Hematopoietic multipotent progenitor cell (in vitro differentiated cells): ENCODE results near the gene MS4A6E. TPM values are rescaled to one million over a fixed set of nuclear protein-coding genes. Genes with fewer than 3 reads are reported as not detected.
"Not testable (repeated sequence)": the region's sequence is repeated elsewhere in the genome, so short reads cannot be mapped to it uniquely, and the experiment has no call there.

Source experiments
- DNase-seq, 3 donors: peaks; one replicate each; pipeline ENCODE4 v3.0.0-alpha.2; 2011 to 2015; ENCODE audit warnings: low read depth in 2 of 3, low spot score in 2 of 3
- total RNA-seq: library from RNA; depleted of rRNA; stranded (reverse); fragments of >200 nt; gene quantifications from one replicate; pipeline ENCODE4 v1.2.3, GENCODE V29; 2012

MS4A6E gene
- total RNA-seq, result not detected

GRCh38 chr11:60326955-60327354 lies at the start of gene MS4A6E:
TSS of gene MS4A6E (plus strand) at chr11:60327255. CDS start at chr11:60334896, 7,641 bp downstream.
- no peak for DNase-seq

DNA sequence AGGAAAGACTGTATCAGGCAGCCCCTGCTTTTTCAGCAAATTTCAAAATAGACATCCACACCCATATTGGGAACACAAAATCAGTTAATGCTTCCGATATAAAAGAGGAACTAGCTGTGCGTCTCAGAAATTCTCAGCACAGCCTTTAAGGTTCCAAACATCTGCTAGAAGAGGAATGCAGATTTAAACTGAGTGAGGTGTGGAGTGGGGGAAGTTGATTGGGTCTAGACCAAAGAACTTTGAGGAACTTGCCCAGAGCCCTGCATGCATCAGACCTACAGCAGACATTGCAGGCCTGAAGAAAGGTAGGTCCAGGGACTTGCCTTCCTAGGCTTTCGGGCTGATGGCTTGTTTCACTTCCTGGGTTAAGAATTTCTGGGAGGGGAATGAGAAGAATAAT lies 46.6 kb upstream of the MS4A6E start, which contains the start of gene MS4A4A:
TSS of gene MS4A4A (plus strand) at position 255 of the 400 bp plus-strand sequence. CDS start at position 265, 10 bp downstream.
- peak in 2 of 3 donors; percentile 77 to 96 for DNase-seq

GRCh38 chr11:60281485-60281884 lies 45.6 kb upstream of the MS4A6E start:
- peak in 1 of 3 donors; percentile 2 for DNase-seq

DNA sequence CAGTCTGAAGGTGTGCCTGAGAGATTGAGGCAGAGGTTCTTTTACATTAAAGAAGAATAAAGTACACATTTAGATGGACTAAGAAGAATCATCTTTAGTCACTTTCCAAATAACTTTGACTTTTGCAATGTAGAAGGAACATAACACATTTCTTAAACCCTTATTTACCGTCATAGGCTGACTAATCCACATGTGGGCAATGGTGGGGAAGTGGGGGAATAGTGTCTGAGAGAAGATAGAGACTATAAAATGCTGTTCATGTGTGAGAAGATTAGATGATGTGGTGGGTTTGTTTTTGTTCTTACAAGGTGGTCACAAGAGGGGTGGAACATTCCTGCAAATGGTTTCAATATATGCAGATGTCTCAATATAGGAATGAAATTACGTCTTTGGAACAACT lies 44.8 kb upstream of the MS4A6E start:
- DNase-seq, result peak in 1 of 3 donors; percentile 16

GRCh38 chr11:60285411-60286126 lies 41.5 kb upstream of the MS4A6E start:
- DNase-seq, result not testable (repeated sequence)

GRCh38 chr11:60288531-60288930 lies 38.5 kb upstream of the MS4A6E start:
- no peak for DNase-seq

GRCh38 chr11:60292145-60292544 lies 34.9 kb upstream of the MS4A6E start:
- no peak for DNase-seq

GRCh38 chr11:60301178-60301577 lies 25.9 kb upstream of the MS4A6E start:
- no peak for DNase-seq

GRCh38 chr11:60301884-60302283 lies 25.2 kb upstream of the MS4A6E start:
- not testable (repeated sequence) for DNase-seq

GRCh38 chr11:60303661-60304060 lies 23.4 kb upstream of the MS4A6E start:
- DNase-seq, result no peak

GRCh38 chr11:60305906-60306619 lies 21.0 kb upstream of the MS4A6E start:
- DNase-seq, result no peak

DNA sequence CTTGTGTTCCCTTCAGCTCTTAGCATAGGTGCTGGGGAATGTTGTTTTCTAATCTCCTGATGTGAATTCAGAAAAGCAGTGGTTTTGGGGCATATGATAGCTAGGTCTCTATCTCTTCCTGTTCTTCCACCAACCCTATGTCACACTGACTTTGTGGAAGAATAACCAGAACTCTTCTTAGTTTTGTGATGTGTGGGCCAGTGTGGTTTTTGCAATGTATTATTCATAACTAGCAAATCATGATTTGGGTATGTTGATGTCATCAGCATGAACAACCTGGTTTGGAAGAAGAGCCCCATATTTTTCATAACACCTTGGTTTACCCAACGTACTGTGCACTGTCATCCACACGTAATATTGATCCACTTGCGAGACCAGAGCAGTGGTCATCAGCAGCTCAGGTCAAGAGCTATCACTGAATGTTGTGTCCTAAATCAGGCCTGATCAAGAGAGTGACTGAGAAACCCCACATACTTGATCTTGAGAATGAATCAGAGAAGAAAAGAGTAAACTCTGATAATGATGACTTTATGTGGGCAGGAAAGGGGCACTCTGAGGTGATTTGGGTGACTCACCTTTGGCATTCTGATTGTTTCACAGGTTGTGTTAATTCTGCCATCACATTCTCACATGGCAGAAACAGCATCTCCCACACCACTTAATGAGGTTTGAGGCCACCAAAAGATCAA lies 19.4 kb upstream of the MS4A6E start:
- no peak for DNase-seq

DNA sequence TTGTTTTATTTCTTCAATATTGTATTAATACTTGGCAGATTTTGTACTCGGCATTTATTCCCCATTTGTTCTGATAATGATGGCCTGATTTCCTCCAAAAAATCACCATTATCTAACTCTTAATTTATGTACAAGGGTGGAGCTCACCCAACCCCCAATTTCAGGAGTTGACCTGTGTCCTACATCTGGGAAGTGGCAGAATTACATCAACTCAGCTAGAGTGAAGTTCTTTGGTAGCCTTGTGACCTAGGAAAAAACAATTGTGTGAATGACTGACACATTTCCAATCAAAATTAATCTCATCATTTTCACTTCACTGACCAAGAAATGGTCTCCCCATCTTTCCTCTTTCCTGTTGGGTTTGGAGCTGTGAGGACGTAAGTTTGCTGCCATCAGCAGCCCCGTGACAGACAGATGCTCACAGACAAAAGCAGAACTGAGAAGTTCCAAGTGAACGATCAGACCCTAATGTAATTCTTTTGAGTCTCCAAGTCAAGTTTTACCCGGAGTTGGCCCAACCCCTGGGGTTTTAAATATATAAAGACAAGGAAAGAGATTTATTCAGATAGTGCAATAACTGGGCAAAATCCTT lies 16.6 kb upstream of the MS4A6E start:
- DNase-seq, result no peak

DNA sequence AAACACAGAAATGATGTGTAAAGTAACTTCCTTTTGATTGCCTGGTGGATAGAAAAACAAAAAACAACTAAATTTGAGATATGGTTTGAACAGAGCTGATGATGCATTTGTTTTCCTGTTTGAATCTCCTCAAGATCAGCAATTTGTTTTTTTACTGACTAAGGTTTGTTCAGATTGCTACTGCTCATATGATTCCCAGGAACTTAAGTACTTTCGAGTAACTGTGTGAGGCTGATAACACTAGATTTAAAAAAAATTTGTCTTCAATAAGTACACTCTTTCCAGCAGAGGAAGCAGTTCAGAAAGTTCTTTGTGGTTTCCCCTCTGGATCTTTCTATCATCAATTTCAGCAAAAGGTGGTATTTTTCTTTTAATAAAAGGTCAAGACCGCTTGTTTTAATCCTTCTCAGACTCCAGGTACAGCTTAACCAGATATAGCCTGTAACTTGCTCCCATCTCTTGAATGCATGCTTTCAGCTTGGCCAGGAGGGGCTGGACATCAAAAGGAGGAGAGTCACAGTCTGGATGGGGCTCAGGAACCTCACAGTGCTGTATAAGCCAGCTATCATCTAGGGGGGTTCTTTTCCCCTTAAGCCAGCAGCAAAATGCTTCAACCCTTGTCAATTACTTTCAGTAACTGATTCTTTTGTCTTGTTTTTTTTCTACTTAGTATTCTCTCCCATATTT lies 12.3 kb upstream of the MS4A6E start:
- peak in 1 of 3 donors; percentile 22 for DNase-seq

- no peak for DNase-seq
Measured at GRCh38 chr11:60315871-60316270, 11.2 kb upstream of the MS4A6E start.

GRCh38 chr11:60316317-60316716 lies 10.7 kb upstream of the MS4A6E start:
- no peak for DNase-seq

GRCh38 chr11:60318726-60319125 lies 8.3 kb upstream of the MS4A6E start:
- DNase-seq, result no peak

DNA sequence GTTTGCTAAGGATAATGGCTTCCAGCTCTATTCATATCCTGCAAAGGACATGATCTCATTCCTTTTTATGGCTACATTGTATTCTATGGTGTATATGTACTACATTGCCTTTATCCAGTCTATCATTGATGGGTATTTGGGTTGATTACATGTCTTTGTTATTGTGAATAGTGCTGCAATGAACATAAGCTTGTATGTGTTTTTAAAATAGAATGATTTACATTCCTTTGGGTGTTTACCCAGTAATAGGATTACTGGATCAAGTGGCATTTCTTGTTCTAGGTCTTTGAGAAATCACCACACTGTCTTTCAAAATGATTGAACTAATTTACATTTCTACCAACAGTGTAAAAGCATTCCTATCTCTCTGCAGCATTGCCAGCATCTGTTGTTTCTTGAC lies 6.0 kb upstream of the MS4A6E start:
- no peak for DNase-seq

- DNase-seq, result no peak
Measured at GRCh38 chr11:60328460-60328859, 1.4 kb downstream of the MS4A6E start.

GRCh38 chr11:60332846-60333245 lies 5.8 kb downstream of the MS4A6E start:
- DNase-seq, result no peak
